CD4-positive, alpha-beta T cell treated with Interferon alpha-2 for 1 hour (primary cell): Measurements from ENCODE around the gene SLC24A4.

Experiments used
- DNase-seq, 2 donors: peaks; one replicate each; pipeline ENCODE4 v3.0.0-alpha.2; 2020 to 2022

SLC24A4 gene

GRCh38 chr14:92407410-92407809 lies 84.4 kb downstream of the SLC24A4 start:
- DNase-seq, result peak; percentile 12 to 39

GRCh38 chr14:92409043-92409442 lies 86.1 kb downstream of the SLC24A4 start:
- DNase-seq, result no peak

DNA sequence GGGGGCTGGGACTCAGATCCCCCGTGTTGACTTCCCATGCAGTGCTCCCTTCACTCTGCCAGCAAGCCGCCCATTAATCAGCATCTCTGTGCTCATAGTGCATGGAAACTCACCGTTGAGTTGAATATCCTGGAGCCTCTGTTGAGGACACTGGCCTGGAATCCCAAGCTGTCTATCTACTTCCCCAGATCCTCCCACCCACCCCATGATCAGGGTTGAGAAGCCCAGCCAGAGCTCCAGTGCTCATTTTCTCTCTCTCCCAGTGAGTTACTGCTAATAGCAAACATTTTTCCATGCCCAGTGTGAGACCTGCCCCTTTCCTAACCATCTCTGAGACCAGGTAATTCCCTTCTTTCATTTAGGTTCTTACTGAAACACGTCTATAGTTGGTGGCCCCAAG lies 88.2 kb downstream of the SLC24A4 start:
- no peak for DNase-seq

- no peak for DNase-seq
These were observed 89.0 kb downstream of the SLC24A4 start for GRCh38 chr14:92411941-92412340.

- no peak for DNase-seq
These were observed 89.9 kb downstream of the SLC24A4 start for GRCh38 chr14:92412912-92413311.

DNA sequence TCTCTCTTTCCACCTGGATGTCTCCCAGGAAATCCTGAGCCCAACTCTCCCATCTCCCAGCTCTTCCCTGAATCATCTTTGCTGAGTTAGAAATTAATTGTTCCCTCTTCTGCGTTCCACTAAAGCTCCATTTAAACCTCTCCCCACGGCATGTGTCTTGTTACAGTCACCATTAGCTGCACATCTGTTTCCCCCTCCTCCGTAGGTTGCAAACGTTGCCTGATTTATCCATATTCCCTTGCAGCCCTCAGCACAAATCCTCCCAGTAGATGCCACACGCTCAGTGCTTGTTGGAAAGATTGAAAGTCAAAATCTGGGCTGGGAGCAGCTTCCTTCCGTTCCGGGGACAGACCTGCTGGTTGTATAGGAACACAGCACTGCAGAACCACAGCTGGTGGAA lies 90.4 kb downstream of the SLC24A4 start:
- DNase-seq, result no peak

DNA sequence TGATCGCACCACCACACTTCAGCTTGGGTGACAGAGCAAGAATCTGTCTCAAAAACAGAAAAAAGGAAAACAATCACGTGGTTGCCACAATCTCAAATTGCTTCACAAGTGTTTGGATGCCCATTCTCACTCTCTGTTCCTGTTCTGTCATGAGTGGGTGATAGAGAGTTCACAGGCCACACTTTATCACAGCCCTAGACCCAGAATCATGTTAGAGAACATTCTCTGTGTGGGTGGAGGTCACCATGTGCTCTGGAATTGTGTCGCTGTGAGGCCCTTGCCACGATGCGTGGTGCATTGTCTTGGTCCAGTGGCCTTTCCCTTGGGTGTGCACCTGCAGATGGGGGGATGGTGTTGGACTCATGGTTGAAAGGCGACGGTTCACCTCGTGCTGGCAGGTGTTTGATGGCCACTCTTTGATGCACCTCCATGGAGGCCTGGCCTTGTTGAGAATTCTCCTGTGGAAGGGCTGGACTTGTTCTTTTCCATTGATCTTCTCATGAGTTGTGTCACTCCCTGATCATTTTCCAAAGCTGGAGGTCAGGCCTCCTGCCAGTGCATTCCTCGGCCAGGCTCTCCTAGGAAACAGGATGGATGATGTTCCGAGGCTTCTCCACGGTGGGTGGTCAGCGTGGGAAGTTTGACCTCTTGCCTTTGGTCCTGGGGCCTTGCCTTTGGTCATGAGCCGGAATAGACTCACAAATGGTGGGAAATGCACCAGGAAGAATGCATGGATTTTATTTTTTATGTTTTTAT lies 91.9 kb downstream of the SLC24A4 start:
- DNase-seq, result no peak

DNA sequence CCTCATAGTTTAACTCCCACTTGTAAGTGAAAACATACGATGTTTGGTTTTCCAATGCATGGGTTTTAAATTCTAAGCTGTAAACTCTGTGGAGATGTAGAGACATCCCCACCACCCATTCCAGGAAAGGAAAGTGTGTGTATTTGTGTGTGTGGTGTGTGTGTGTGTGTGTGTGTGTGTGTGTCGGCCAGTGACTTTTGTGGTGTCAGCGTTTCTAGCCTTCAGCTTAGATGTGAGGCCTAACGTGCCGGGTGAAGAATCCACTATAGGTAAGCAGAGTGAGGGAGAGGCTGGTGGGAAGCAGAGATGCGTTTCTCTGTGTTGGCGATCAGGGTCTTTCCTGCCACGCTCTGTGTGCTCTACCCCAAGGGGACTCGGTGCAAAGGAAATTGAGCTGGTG lies 93.0 kb downstream of the SLC24A4 start:
- no peak for DNase-seq

- no peak for DNase-seq
These were observed 93.6 kb downstream of the SLC24A4 start for GRCh38 chr14:92416544-92416943.

DNA sequence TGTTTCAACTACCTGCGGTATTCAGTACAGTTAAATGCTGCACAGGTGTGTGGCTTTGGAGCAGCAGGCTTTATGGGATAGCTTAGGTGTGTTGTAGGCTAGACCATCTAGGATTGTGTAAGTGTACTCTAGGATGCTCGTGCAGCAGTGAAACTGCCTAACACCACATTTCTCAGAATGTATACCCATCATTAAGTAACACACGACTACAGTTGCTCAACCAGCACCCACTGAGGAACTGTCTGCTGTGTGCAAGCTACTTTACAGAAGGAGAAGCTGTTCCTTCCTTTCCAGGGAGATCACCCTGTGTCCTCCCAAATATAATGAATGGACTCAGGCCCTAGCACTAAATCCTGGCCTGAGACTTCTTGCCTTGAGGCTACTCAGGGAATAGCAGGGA lies 94.8 kb downstream of the SLC24A4 start:
- peak in 1 of 2 donors; percentile 64 for DNase-seq

- no peak for DNase-seq
These were observed 98.8 kb downstream of the SLC24A4 start for GRCh38 chr14:92421751-92422150.

GRCh38 chr14:92425101-92425500 lies 102.1 kb downstream of the SLC24A4 start:
- no peak for DNase-seq

DNA sequence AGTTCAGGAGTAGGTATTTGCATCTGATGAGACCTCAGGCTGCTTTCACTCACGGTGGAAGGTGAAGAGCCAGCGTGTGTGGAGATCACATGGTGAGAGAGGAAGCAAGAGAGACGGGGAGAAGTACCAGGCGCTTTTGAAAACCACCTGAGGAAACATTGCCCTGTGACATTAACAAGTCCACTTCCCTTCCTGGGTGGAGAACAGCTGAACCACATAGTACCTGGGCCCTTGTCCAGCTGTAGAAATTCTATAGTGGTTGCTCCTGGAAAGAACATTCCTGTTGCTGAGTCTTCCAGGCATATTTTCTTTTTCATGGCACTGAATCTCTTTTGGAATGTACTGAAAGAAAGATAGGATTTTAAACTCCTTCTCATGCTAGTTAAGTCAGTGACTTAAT lies 103.3 kb downstream of the SLC24A4 start:
- no peak for DNase-seq

- no peak for DNase-seq
These were observed 104.1 kb downstream of the SLC24A4 start for GRCh38 chr14:92427096-92427495.

DNA sequence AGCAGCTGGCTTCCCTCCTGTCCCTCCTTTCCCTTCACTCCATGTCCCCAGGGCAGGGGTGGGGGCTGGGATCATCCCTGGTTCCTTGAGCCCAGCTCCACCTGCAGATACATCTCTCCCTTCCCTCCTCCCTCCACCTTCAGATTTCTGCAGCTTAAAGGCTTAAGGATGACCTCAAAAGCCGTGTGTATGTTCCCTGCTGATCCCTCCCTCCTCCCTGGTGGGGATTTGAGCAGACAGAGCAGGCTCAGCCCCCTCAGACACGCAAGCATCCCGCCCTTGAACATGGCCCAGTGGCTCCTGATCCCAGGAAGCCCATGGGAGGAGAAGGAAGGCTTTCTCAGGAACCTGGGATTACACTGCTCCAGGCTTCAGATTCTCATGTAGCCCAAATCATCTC lies 107.7 kb downstream of the SLC24A4 start:
- no peak for DNase-seq

DNA sequence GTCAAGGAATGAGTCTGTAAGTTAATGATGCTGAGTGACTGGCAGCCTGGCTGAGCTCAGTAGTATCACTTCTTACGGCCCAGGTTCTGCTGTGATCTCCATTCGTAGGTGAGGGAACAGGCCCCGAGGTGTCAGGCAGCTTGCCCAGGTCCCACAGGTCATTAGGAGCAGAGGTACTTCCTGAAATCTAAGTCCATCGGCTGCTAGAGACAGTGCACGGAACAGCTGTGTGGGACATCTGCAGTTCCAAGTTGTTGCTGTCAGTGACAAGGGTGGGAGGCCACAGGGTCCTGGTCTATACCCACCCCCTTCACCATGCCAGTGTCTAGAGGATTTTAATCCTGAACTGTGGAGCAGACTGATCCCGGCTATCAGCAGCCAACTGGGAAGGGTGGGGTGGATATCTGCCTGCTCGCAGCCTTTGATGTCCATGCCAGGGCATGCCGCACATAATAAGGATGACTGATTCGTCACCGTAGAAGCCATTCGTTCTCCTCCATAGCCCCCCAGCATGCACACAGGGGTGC lies 108.3 kb downstream of the SLC24A4 start:
- no peak for DNase-seq

- DNase-seq, result no peak
These were observed 110.4 kb downstream of the SLC24A4 start for GRCh38 chr14:92433407-92433806.

DNA sequence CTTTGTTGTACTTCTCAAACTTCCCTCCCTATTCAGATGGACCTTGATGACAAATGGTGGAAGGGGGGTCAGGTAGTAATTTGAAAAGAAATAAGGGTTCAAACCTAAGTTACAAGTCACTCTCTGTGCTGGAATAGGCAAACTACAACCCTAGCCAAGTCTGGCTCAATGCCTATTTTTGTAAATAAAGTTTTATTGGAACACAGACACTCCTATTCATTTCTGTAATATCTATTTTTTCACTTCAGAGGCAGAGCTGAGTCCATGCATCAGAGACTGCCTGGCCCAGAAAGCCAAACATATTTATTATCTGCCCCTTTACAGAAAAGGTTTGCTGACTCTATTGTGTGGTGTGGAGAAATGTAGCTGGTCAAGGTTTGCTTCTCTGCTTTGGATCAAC lies 112.2 kb downstream of the SLC24A4 start:
- no peak for DNase-seq

DNA sequence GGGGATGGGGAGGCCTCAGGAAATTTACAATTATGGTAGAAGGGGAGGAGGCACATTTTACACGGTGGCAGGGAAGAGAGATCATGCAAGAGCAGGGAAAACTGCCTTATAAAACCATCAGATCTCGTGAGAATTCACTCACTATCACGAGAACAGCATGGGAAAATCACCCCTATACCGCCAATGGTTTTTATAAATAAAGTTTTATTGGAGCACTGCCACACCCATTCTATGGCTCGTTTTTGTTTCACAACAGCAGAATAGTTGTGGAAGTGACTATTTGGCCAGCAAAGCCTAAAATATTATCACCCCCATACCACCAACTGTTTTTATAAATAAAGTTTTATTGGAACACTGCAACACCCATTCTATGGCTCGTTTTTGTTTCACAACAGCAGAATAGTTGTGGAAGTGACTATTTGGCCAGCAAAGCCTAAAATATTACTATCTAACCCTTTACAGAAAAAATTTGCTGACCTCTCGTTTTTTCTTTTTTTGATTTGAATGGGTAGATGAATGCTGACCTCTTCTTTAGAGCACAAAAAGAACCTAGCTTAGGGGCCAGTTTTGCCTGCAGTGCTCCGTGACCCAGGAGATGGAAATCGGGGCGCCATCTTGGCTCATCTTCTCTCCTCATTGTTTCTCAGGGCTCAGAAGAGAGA lies 113.3 kb downstream of the SLC24A4 start:
- DNase-seq, result no peak

DNA sequence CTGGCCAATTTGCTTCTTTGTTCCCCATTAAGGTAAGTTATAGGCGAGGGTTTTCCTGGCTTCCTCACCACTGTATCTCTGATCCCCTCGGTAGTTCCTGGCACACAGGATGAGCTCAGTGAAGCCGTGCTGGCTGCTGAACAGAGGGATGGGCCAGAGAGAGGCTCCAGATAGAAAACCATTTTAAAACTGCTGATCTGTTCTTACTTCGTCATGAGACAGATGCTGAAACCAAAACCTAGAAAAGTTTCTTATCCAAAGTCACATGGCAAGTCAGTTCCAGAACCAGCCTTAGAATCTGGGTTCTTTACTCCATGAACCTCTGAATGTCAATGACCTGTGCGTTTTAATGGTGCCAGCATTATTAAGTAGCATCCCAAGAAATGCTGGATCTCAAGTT lies 114.3 kb downstream of the SLC24A4 start:
- DNase-seq, result no peak

DNA sequence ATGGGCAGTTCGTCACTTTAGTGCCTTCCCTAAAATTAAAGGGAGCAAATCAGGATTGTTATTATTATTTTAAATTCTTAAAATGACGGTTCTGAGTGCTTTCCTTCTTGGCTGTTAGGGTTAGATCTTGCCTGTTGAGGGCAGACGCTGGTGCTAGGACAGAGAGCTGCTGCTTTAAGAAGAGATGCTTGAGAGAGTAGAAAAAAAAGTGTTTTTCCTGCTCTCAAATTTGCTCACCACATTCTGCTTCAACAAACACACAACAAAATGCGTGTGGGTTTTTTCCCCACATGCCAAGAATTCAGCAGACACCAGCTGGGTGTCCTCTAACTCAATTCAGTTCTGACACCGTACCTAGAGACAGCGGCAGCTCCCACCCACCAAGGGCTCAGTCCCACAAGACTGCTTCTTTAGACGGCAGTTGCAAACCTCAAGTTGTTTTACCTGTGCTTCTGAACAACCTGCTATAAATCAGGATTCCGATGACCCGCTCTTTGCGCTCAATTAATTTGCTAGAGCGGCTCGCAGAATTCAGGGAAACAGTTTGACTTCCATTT lies 114.8 kb downstream of the SLC24A4 start:
- DNase-seq, result no peak

DNA sequence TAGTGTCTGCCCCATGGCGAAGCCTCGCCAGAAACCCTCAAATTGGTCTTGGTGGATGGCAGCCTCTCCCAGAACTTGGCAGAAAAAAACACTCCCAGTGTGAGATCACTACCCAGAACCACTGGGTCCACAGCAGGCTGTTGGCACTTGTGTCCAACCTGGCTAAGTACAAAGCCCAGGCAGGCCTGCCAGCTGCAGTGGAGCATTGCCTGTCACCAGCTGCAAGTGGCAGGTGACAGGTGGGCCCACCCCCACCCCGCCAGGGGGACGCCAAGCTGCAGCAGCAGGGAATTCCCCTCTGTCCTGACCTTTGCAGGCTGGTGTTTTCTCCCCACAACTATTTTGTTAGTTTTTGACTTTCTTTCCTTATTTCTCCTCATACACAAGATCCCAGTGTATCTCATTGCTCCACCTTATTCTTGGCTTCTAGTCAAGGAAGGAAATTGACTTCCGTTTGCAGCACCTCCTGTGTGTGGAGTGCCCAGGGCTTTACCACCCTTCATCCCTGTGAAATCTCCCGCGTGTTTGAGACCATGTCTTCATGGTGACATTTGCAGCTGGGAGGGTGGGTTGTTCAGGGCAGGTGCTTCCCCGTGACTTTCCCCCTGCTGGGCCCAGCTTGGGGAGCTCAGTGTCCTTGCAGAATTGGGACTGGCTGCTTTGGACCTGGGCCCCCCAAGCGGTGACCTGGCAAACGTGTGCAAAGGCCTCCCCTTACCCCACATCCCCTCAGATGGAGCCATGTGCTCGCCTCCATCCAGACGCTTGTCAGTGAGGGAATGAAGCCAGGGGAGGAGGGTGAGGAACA lies 116.8 kb downstream of the SLC24A4 start:
- no peak for DNase-seq

DNA sequence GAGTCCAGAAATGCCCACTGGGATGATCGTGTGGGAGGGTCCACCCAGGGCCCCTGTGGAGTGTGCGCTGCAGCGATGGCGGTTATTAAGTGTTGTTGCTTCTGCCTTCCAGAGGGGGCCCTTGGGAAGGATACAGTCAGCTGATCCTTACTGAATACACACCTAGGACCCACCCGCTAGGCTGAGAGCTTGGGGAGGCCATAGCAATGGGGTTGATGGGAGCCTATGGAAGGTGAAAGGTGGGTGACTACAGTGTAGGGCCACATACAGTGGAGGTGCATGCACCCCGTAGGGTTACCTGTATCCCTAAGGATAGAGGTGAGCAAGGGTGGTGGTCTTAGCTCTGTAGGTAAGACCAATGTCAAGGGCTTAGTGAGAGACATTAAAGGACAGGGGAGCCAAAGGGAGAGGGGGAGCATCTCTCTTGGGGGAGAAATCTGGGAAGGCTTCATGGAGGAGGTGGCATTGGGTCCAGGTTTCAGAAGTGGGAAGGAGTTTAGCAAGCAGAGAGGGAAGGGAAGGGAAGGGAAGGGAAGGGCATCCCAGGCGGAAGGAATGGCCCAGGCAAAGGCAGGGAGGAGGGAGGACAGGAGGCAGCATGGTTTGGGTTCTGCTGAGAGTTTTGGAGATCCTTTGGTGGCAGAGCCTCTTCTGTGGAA lies 117.5 kb downstream of the SLC24A4 start:
- no peak for DNase-seq
